ENCODE measurements around the gene ATP5F1A. TPM values are rescaled to one million over a fixed set of nuclear protein-coding genes. Genes with fewer than 3 reads are reported as not detected.

Gene ATP5F1A
- total RNA-seq, 3 donors from 2014 or later = 357 to 408 (median 391) TPM

DNA sequence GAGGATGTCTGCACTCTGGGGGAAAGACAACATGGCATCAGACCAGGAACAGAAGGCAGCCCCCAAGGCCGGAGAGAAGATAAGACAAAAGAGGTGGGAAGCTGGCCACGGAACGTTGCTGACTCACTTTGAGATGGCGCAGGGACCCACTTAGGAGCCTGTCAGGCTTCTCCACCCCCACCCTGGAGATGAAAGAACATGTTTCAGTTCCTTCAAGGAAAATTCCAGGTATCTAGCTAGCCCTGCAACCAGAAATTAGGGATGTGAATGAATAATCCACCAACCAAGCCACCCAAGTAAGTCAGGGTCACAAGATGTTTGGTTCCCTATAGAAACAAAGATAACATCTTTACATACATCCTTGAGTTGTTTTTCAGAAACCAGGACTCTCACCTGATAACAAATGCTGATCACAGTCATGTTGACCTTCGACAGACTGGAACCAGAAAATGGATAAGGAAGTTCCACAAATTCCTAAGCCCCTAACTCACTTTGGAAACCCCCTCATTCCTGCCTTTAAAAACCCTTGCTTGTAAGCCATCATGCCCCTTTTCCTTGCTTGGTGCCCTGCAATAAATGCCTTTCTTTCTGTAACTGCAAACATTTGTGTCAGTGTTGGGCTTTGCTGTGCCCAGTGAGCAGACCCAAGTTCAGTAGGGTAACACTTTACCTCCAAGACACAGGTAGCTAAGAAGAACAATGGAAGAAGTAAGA is 57.9 kb downstream of the ATP5F1A start:
- Histone ChIP-seq H3K27me3 (no peaks in the 10 kb centered on the region), H3K9me3 (no peaks in the 10 kb centered on the region), H3K4me3 (no peak overlapping the region), H3K27ac (peak overlapping the region; percentile 70 to 72), H3K4me1 (peaks cover 0 to 5% of the 10 kb centered on the region in 2 donors), H3K36me3 (no peaks in the 10 kb centered on the region)
- no peak for DNase-seq (ENCODE audit: low spot score in 2 of 2)
- TF ChIP-seq, protein P1, sequence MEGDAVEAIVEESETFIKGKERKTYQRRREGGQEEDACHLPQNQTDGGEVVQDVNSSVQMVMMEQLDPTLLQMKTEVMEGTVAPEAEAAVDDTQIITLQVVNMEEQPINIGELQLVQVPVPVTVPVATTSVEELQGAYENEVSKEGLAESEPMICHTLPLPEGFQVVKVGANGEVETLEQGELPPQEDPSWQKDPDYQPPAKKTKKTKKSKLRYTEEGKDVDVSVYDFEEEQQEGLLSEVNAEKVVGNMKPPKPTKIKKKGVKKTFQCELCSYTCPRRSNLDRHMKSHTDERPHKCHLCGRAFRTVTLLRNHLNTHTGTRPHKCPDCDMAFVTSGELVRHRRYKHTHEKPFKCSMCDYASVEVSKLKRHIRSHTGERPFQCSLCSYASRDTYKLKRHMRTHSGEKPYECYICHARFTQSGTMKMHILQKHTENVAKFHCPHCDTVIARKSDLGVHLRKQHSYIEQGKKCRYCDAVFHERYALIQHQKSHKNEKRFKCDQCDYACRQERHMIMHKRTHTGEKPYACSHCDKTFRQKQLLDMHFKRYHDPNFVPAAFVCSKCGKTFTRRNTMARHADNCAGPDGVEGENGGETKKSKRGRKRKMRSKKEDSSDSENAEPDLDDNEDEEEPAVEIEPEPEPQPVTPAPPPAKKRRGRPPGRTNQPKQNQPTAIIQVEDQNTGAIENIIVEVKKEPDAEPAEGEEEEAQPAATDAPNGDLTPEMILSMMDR (IDR thresholded peaks at IDR 0.05) = no peak
- TF ChIP-seq POLR2A (IDR thresholded peaks at IDR 0.05) (no peak), POLR2AphosphoS5 (IDR thresholded peaks at IDR 0.05) (no peak)
- intact Hi-C loops (cut with DNase I; ENCODE audit: low total_unique reads) = no loop called here

DNA sequence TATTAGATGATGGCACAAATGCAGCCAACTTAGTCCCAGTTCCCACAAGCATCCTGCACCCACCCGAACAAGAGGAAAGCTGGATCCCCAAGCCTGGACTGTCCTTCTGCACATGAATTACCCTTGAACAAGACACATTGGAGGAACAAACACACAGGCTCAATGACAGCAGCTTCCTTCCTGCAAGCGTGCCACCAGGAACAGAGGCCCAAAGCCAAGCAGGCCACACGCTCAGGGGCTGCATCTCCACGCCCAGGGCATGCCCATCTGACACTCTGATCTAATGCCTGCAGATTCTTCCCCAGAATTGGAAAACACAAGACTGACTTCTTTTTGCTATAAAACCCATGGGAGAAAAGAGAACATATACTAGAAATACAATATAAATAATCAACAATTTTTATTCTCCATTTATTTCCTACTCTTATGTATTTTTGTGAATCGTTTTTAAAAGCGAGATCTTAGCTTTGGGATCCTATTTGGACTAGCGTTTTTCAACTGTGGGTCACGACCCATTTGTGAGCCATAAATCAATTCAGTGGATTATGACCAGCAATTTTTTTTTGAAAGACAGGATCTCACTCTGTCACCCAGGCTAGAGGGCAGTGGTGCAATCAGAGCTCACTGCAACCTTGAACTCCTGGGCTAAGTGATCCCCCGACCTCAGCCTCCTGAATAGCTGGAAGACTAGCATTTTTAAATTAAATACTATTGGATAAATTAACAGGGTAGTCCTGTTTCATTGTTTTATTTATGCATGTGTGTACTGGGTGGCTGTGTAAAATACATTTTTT is 60.4 kb downstream of the ATP5F1A start:
- Histone ChIP-seq H3K27ac (no peak overlapping the region), H3K27me3 (no peaks in the 10 kb centered on the region), H3K4me3 (no peak overlapping the region), H3K9me3 (no peaks in the 10 kb centered on the region), H3K36me3 (no peaks in the 10 kb centered on the region), H3K4me1 (peaks cover 0 to 5% of the 10 kb centered on the region in 2 donors)
- TF ChIP-seq POLR2AphosphoS5 (IDR thresholded peaks at IDR 0.05) (no peak), POLR2A (IDR thresholded peaks at IDR 0.05) (no peak)
- TF ChIP-seq, protein P1 (IDR thresholded peaks at IDR 0.05) = no peak
- no peak for DNase-seq (ENCODE audit: low spot score in 2 of 2)
- intact Hi-C loops (cut with DNase I; ENCODE audit: low total_unique reads) = no loop called here

DNA sequence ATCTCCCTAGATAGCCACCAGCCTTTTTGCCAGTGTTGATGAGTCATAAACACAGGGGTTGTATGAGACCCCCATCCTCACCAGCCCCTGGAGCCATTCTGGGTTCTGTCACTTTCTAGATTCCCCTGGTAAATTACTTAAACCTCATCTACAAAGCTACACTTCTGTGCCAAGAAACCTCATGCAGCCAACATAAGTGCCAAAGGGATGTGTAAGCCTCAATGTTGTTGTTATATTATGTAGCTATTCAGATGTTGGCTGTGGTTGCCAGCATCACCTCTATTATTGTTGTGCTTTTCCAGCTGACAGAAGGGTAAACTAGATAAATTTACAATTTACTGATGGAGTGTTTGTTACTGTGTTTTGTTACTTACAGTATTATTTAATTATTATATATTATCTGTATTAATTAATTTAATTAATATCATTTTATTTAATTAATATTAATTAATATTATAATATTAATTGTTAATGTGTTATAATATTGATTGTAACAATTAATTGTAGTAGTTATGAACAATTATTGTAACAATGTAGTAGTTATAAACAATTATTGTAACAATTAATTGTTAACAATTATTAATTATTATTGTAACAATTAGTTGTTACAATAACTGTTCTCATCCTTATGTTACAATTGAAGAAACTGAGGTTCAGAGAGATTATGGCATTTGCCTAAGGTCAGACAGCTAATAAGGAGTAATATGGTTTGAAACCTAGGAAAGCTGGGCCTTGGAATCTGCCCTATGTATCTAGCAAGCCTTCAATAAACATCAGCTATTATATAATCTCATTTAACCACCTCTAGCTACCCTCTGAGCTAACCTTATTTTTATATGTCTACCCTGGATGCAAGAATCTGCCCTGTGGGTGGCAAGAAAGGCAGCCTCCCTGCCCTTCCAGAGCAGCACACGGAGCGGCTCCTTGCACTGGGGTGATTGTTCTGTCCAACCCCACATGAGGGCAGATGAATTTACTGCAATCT is 62.1 kb downstream of the ATP5F1A start:
- Histone ChIP-seq H3K36me3 (no peaks in the 10 kb centered on the region), H3K27me3 (no peaks in the 10 kb centered on the region), H3K4me3 (no peak overlapping the region), H3K4me1 (no peaks in the 10 kb centered on the region), H3K9me3 (no peaks in the 10 kb centered on the region), H3K27ac (no peak overlapping the region)
- intact Hi-C loops (cut with DNase I; ENCODE audit: low total_unique reads) = no loop called here
- TF ChIP-seq, protein P1 (IDR thresholded peaks at IDR 0.05) = no peak
- no peak for TF ChIP-seq POLR2A (IDR thresholded peaks at IDR 0.05)
- TF ChIP-seq POLR2AphosphoS5 (IDR thresholded peaks at IDR 0.05) = no peak
- DNase-seq (ENCODE audit: low spot score in 2 of 2) = no peak

DNA sequence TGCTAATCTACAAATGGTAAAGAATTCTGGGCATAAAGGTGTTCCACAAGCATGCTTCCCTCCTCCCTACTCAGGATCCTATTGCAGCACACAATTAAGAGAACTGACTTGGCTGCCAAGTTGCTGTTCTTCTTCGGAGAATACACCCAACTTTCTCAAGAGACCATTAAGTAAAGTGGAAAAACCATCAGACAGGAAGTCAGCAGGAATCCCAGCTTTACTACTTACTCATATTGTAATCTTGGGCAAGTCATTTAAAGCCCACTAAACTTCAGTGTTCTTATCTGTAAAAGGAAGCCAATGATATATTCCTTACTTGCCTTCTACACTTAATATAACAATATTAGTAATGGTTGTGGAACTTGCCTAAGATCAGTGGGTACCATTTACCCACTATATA is 63.9 kb downstream of the ATP5F1A start:
- TF ChIP-seq POLR2AphosphoS5 (IDR thresholded peaks at IDR 0.05) = no peak
- TF ChIP-seq, protein P1 (IDR thresholded peaks at IDR 0.05) = no peak
- no peak for TF ChIP-seq POLR2A (IDR thresholded peaks at IDR 0.05)
- intact Hi-C loops (cut with DNase I; ENCODE audit: low total_unique reads) = no loop called here
- H3K27me3 ChIP-seq = no peaks in the 10 kb centered on the region
- no peak overlapping the region for H3K4me3 ChIP-seq
- no peak overlapping the region for H3K27ac ChIP-seq
- DNase-seq (ENCODE audit: low spot score in 2 of 2) = no peak
- H3K4me1 ChIP-seq = no peaks in the 10 kb centered on the region
- H3K9me3 ChIP-seq = no peaks in the 10 kb centered on the region
- no peaks in the 10 kb centered on the region for H3K36me3 ChIP-seq

Measured in breast epithelium (tissue), 4 donors.